Progenitor cell of endocrine pancreas (in vitro differentiated cells): ENCODE results near the gene BTBD16. TPM values are rescaled to one million over a fixed set of nuclear protein-coding genes. Genes with fewer than 3 reads are reported as not detected.

Experiments
- DNase-seq: peaks from one replicate; pipeline ENCODE4 v3.0.0; 2021; ENCODE audit warnings: low spot score; ENCODE audit not compliant: unreplicated experiment
- H3K27ac Mint-ChIP-seq: 2 replicates; pipeline ENCODE4 v1.8.0; 2021; ENCODE audit warnings: mild to moderate bottlenecking, moderate library complexity, mixed read lengths
- H3K27me3 Mint-ChIP-seq: 2 replicates; pipeline ENCODE4 v1.8.0; 2021; ENCODE audit warnings: mixed read lengths
- H3K36me3 Mint-ChIP-seq: 2 replicates; pipeline ENCODE4 v1.8.0; 2022; ENCODE audit warnings: mixed read lengths; ENCODE audit not compliant: insufficient read depth
- H3K4me1 Mint-ChIP-seq: 2 replicates; pipeline ENCODE4 v1.8.0; 2021; ENCODE audit warnings: low read depth, mixed read lengths
- H3K4me3 Mint-ChIP-seq: 2 replicates; pipeline ENCODE4 v1.8.0; 2021; ENCODE audit warnings: low read depth, mild to moderate bottlenecking, moderate library complexity, mixed read lengths
- H3K9me3 Mint-ChIP-seq: 2 replicates; pipeline ENCODE4 v1.8.0; 2021; ENCODE audit warnings: low read depth, mixed read lengths
- CTCF ChIP-seq: fragments of 200-600 bp; sonication (generic); IDR thresholded peaks from one replicate; pipeline ENCODE4 v1.5.0; 2021; ENCODE audit warnings: antibody characterized with exemption, mild to moderate bottlenecking; ENCODE audit not compliant: unreplicated experiment
- total RNA-seq: library from RNA; stranded (reverse); gene quantifications from 2 replicates; pipeline ENCODE4 v1.2.1, GENCODE V29; 2021

BTBD16 gene
- total RNA-seq, 1 donor from 2014 or later = not detected

GRCh38 chr10:122374859-122375678, 104.0 kb downstream of the BTBD16 start:
- DNase-seq = peak; percentile 58
- Mint-ChIP-seq H3K36me3 (peaks cover 4% of the 10 kb centered on the region), H3K27ac (peak overlapping the region; percentile 97), H3K4me1 (peaks cover 16% of the 10 kb centered on the region), H3K4me3 (peak overlapping the region; percentile 94), H3K9me3 (no peaks in the 10 kb centered on the region), H3K27me3 (no peaks in the 10 kb centered on the region)
- TF ChIP-seq CTCF = no peak

DNA sequence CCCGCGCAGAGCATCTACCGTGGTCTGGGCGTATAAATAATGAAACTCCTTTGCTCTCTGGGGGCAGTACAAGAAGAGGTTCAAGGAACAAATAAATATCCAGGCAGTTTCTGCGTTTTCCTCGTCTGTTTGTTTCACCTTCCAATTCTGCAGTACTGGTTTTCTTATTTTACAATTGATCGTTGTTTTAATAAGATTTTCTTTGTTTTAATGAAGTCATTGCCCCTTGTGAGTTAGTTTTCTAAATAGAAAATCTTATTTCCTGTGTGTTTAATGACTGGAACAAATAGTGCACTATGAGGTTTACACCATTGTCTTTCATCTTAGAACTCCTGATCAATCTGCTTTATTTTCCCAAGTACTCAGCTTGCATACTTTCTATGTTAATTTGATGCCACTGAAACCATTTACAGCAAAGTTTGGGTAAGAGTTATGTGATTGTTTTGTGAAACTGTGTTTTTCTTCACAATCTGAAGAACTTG, 104.6 kb downstream of the BTBD16 start:
- DNase-seq = no peak
- no peak for TF ChIP-seq CTCF
- H3K36me3 Mint-ChIP-seq = peaks cover 8% of the 10 kb centered on the region
- no peaks in the 10 kb centered on the region for H3K27me3 Mint-ChIP-seq
- peaks cover 16% of the 10 kb centered on the region for H3K4me1 Mint-ChIP-seq
- H3K4me3 Mint-ChIP-seq = peak overlapping the region; percentile 94
- peak overlapping the region; percentile 97 for H3K27ac Mint-ChIP-seq
- no peaks in the 10 kb centered on the region for H3K9me3 Mint-ChIP-seq

DNA sequence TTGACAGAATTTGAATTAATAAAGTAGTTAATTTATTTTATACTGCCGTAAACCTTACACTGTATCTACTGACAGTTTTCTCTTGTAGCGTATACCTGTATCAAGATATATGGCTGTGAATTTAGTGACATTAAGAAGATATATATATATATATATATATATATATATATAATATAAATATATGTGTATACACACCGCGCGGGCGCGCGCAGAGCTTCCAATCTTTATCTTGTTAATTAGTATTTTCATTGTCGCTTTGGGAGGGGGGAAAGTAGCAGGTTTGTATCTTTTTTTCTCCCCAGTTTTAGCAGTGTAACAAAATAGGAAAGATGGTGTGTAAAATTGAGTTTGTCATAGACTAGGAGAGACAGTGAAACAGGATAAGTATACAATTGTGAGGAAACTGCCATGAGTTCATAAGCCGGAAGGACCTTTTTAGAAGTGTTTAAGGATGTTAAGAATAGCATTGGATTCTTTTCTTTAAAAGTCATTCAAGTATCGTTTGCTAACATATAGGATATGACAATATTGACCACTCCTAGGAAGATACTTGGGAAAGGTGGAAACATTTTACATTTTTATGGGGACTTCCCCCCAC, 105.4 kb downstream of the BTBD16 start:
- Mint-ChIP-seq H3K27ac (no peak overlapping the region), H3K36me3 (peaks cover 9% of the 10 kb centered on the region), H3K4me1 (peaks cover 19% of the 10 kb centered on the region), H3K9me3 (no peaks in the 10 kb centered on the region), H3K4me3 (peak overlapping the region; percentile 48), H3K27me3 (no peaks in the 10 kb centered on the region)
- TF ChIP-seq CTCF = no peak
- no peak for DNase-seq

DNA sequence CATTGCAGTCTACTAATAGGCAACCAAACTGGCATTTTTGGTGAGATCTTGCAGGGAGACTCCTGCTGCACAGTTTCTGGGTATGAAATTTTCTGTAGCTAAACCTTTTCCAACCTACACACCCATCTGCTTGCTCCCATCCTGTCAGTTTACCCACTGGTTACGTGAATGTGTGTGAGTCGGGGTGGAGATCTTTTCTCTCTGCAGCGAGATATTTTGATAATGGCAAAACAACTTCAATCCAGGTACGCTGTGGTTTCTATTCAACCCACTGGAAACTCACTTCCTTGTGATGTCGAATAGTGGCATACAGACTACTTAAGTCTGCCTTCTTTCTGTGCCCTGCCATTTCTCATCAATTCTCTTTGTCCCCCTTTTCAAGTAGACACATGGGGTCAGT, 107.9 kb downstream of the BTBD16 start:
- TF ChIP-seq CTCF = no peak
- no peaks in the 10 kb centered on the region for H3K27me3 Mint-ChIP-seq
- peaks cover 14% of the 10 kb centered on the region for H3K4me1 Mint-ChIP-seq
- H3K27ac Mint-ChIP-seq = no peak overlapping the region
- no peak overlapping the region for H3K4me3 Mint-ChIP-seq
- no peaks in the 10 kb centered on the region for H3K9me3 Mint-ChIP-seq
- H3K36me3 Mint-ChIP-seq = peaks cover 12% of the 10 kb centered on the region
- no peak for DNase-seq

- Mint-ChIP-seq H3K27ac (no peak overlapping the region), H3K4me3 (no peak overlapping the region), H3K27me3 (no peaks in the 10 kb centered on the region), H3K4me1 (peaks cover 14% of the 10 kb centered on the region), H3K9me3 (no peaks in the 10 kb centered on the region), H3K36me3 (peaks cover 12% of the 10 kb centered on the region)
- TF ChIP-seq CTCF = no peak
- no peak for DNase-seq
These were observed 108.4 kb downstream of the BTBD16 start for GRCh38 chr10:122379537-122379936.
